HepG2 (cell line): Measurements from ENCODE around the gene ZSCAN31. TPM values are rescaled to one million over a fixed set of nuclear protein-coding genes. Genes with fewer than 3 reads are reported as not detected.

Experiments
- GATAD1 ChIP-seq: IDR thresholded peaks from 2 replicates; pipeline ENCODE4 v1.6.1; 2016; ENCODE audit warnings: missing genetic modification reagents, missing compliant biosample characterization
- HDAC6 ChIP-seq: fragments of 200-600 bp; sonication (generic); IDR thresholded peaks from 2 replicates; pipeline ENCODE4 v1.7.0; 2017; ENCODE audit warnings: mild to moderate bottlenecking, antibody characterized with exemption, low read length, low read depth
- NCOA1 ChIP-seq: sonication (generic); formaldehyde crosslinking; IDR thresholded peaks from 2 replicates; pipeline ENCODE4 v1.9.0; 2021; ENCODE audit warnings: missing genetic modification reagents
- NCOA2 ChIP-seq: sonication (generic); formaldehyde crosslinking; IDR thresholded peaks from 2 replicates; pipeline ENCODE4 v1.8.0; 2022; ENCODE audit warnings: inconsistent platforms
- PRMT3 ChIP-seq: sonication (generic); formaldehyde crosslinking; IDR thresholded peaks from 2 replicates; pipeline ENCODE4 v1.8.1; 2022; ENCODE audit warnings: low read depth, mild to moderate bottlenecking, moderate library complexity, missing genetic modification reagents, borderline replicate concordance
- RFXAP ChIP-seq: sonication (generic); formaldehyde crosslinking; IDR thresholded peaks from 2 replicates; pipeline ENCODE4 v1.4.0; 2020; ENCODE audit warnings: missing genetic modification reagents, borderline replicate concordance
- SMARCE1 ChIP-seq: fragments of 450-650 bp; IDR thresholded peaks from 2 replicates; pipeline ENCODE4 v1.6.1; 2017; ENCODE audit warnings: borderline replicate concordance
- SP1 ChIP-seq, 2 experiments: fragments of 450-650 bp in 1 of 2; sonication (generic) in 1 of 2; formaldehyde crosslinking in 1 of 2; IDR thresholded peaks; 2 replicates each; pipeline versions ENCODE4 v1.4.0 to v1.6.1; 2016 to 2020; ENCODE audit warnings: missing genetic modification reagents in 1 of 2
- U2AF1 ChIP-seq: fragments of 200-400 bp; formaldehyde crosslinking; optimal IDR thresholded peaks from 2 replicates; pipeline ENCODE3; 2017; ENCODE audit warnings: mild to moderate bottlenecking, low read depth, low read length
- ZNF362 ChIP-seq: sonication (generic); formaldehyde crosslinking; IDR thresholded peaks from 2 replicates; pipeline ENCODE4 v1.4.0; 2020; ENCODE audit warnings: missing genetic modification reagents, mild to moderate bottlenecking, borderline replicate concordance
- ZNF567 ChIP-seq: sonication (generic); formaldehyde crosslinking; IDR thresholded peaks from 2 replicates; pipeline ENCODE4 v1.8.1; 2023; ENCODE audit warnings: mild to moderate bottlenecking, missing genetic modification reagents, borderline replicate concordance
- ZNF761 ChIP-seq: sonication (generic); formaldehyde crosslinking; conservative IDR thresholded peaks from 2 replicates; pipeline ENCODE4 v1.4.0; 2020; ENCODE audit warnings: mild to moderate bottlenecking, missing genetic modification reagents
- ZNF777 ChIP-seq: sonication (generic); formaldehyde crosslinking; IDR thresholded peaks from 2 replicates; pipeline ENCODE4 v1.4.0; 2020; ENCODE audit warnings: missing genetic modification reagents
- polyA plus RNA-seq, 8 experiments: library from polyadenylated mRNA; depleted of rRNA in 3 of 8; stranded (reverse) in 7 of 8; unstranded in 1 of 8; fragments of >200 nt; fragmentation: Illumina TruSeq in 4 of 8; extraction: Trizol in 4 of 8; gene quantifications; 2 replicates each; pipeline versions ENCODE4 v1.2.1 to v1.2.3, GENCODE V29; 2011 to 2016; ENCODE audit warnings: low read depth in 4 of 8, missing spikeins in 1 of 8, mixed read lengths in 1 of 8; ENCODE audit not compliant: insufficient read depth in 1 of 8
- total RNA-seq, 5 experiments: library from RNA; depleted of rRNA; stranded (reverse); fragments of >200 nt; fragmentation: Illumina TruSeq; extraction: Trizol; gene quantifications; 2 replicates each; pipeline ENCODE4 v1.2.3, GENCODE V29; 2016; ENCODE audit warnings: low read depth in 1 of 5
- TF ChIP-seq, protein P1 (sequence below): IDR thresholded peaks from 2 replicates; pipeline ENCODE4 v1.6.1; 2016
- TF ChIP-seq, protein P2 (sequence below): sonication (generic); formaldehyde crosslinking; IDR thresholded peaks from 2 replicates; pipeline ENCODE4 v1.5.0; 2020; ENCODE audit warnings: mild to moderate bottlenecking, missing genetic modification reagents
- TF ChIP-seq, protein P3 (sequence below): sonication (generic); formaldehyde crosslinking; IDR thresholded peaks from 2 replicates; pipeline ENCODE4 v1.5.0; 2020; ENCODE audit warnings: mild to moderate bottlenecking, missing genetic modification reagents
- TF ChIP-seq, protein P4 (sequence below), 2 experiments: IDR thresholded peaks; 2 replicates each; pipeline ENCODE4 v1.6.1; 2011 to 2012; ENCODE audit warnings: low read length in 2 of 2, borderline replicate concordance in 1 of 2, low read depth in 1 of 2, mild to moderate bottlenecking in 1 of 2, moderate library complexity in 1 of 2

The ZSCAN31 gene
- total and polyA plus RNA-seq, 2 of the 13 experiments (the other 11 are each of a cell fraction or from before 2014, with no cell fraction given): 5.3 to 6.2 TPM

DNA sequence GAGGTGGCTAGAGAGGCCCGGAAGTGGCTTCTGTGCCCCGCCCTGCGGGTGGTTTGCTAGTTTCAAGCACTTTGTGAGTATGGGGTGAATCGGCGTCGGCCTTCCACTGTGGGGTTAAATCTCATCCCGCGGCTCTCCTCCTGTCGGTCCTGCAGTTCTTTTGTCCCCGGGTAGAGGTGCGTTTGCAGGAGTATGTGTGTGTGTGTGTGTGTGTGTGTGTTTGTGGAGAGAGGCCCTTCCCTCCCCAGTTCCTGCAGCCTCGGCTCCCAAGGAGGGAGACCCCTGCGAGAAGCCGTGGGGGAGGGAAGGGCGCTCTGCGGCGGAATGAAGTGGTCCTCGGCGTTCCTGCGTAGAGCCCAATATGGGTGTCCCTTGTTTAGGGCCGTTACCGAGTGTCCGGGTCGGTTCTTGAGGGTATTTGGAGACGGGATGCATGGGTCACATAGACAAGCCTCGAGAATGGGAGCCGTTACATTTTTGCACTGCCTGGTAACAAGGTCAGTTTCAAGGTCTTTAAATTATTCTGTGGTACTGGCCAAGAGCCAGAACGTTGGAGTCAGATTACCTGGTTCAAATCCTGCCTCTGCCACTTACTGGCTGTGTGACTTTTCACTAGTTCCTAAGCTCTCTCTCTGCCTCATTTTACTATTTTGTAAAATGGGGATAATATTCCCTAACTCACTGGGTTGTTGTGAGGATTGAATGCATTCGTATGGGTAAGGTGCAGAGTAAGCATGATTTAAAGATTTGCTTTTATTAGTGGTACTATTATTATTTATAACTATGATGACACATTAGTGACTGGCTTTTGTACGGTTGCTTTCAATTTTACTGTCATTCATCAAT lies 14.2 kb upstream of the ZSCAN31 start, which contains the start of gene ZKSCAN3 (continued):
- TF ChIP-seq, protein P1, sequence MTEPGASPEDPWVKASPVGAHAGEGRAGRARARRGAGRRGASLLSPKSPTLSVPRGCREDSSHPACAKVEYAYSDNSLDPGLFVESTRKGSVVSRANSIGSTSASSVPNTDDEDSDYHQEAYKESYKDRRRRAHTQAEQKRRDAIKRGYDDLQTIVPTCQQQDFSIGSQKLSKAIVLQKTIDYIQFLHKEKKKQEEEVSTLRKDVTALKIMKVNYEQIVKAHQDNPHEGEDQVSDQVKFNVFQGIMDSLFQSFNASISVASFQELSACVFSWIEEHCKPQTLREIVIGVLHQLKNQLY (CRISPR knock-in tag): no peak
- TF ChIP-seq U2AF1: peak; percentile 64
- TF ChIP-seq SMARCE1: no peak
- no peak for TF ChIP-seq SP1 (IDR thresholded peaks at IDR 0.05)
- TF ChIP-seq SP1 (CRISPR knock-in tag; IDR thresholded peaks at IDR 0.05): 0 out of 2 replicates have a peak, but pooled peaks have one; percentile 27
- no peak for TF ChIP-seq HDAC6
- TF ChIP-seq ZNF567 (CRISPR knock-in tag): no peak
- TF ChIP-seq NCOA2 (CRISPR knock-in tag): peak; percentile 50; the same call in 1 of the 2 replicates
- TF ChIP-seq, protein P2, sequence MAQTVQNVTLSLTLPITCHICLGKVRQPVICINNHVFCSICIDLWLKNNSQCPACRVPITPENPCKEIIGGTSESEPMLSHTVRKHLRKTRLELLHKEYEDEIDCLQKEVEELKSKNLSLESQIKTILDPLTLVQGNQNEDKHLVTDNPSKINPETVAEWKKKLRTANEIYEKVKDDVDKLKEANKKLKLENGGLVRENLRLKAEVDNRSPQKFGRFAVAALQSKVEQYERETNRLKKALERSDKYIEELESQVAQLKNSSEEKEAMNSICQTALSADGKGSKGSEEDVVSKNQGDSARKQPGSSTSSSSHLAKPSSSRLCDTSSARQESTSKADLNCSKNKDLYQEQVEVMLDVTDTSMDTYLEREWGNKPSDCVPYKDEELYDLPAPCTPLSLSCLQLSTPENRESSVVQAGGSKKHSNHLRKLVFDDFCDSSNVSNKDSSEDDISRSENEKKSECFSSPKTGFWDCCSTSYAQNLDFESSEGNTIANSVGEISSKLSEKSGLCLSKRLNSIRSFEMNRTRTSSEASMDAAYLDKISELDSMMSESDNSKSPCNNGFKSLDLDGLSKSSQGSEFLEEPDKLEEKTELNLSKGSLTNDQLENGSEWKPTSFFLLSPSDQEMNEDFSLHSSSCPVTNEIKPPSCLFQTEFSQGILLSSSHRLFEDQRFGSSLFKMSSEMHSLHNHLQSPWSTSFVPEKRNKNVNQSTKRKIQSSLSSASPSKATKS (CRISPR knock-in tag): no peak
- TF ChIP-seq, protein P3, sequence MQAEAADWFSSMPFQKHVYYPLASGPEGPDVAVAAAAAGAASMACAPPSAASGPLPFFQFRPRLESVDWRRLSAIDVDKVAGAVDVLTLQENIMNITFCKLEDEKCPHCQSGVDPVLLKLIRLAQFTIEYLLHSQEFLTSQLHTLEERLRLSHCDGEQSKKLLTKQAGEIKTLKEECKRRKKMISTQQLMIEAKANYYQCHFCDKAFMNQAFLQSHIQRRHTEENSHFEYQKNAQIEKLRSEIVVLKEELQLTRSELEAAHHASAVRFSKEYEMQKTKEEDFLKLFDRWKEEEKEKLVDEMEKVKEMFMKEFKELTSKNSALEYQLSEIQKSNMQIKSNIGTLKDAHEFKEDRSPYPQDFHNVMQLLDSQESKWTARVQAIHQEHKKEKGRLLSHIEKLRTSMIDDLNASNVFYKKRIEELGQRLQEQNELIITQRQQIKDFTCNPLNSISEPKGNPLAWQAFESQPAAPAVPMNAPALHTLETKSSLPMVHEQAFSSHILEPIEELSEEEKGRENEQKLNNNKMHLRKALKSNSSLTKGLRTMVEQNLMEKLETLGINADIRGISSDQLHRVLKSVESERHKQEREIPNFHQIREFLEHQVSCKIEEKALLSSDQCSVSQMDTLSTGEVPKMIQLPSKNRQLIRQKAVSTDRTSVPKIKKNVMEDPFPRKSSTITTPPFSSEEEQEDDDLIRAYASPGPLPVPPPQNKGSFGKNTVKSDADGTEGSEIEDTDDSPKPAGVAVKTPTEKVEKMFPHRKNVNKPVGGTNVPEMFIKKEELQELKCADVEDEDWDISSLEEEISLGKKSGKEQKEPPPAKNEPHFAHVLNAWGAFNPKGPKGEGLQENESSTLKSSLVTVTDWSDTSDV (CRISPR knock-in tag): no peak
- TF ChIP-seq RFXAP (CRISPR knock-in tag): no peak; the same call in 1 of the 2 replicates
- TF ChIP-seq NCOA1: no peak
- TF ChIP-seq GATAD1: peak; percentile 89
- TF ChIP-seq PRMT3 (CRISPR knock-in tag): no peak
- no peak for TF ChIP-seq ZNF362 (CRISPR knock-in tag)
- TF ChIP-seq ZNF761: 0 out of 2 replicates have a peak, but pooled peaks have one; percentile 49
- no peak for TF ChIP-seq ZNF777 (CRISPR knock-in tag)
- TF ChIP-seq, protein P4, sequence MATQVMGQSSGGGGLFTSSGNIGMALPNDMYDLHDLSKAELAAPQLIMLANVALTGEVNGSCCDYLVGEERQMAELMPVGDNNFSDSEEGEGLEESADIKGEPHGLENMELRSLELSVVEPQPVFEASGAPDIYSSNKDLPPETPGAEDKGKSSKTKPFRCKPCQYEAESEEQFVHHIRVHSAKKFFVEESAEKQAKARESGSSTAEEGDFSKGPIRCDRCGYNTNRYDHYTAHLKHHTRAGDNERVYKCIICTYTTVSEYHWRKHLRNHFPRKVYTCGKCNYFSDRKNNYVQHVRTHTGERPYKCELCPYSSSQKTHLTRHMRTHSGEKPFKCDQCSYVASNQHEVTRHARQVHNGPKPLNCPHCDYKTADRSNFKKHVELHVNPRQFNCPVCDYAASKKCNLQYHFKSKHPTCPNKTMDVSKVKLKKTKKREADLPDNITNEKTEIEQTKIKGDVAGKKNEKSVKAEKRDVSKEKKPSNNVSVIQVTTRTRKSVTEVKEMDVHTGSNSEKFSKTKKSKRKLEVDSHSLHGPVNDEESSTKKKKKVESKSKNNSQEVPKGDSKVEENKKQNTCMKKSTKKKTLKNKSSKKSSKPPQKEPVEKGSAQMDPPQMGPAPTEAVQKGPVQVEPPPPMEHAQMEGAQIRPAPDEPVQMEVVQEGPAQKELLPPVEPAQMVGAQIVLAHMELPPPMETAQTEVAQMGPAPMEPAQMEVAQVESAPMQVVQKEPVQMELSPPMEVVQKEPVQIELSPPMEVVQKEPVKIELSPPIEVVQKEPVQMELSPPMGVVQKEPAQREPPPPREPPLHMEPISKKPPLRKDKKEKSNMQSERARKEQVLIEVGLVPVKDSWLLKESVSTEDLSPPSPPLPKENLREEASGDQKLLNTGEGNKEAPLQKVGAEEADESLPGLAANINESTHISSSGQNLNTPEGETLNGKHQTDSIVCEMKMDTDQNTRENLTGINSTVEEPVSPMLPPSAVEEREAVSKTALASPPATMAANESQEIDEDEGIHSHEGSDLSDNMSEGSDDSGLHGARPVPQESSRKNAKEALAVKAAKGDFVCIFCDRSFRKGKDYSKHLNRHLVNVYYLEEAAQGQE (IDR thresholded peaks at IDR 0.05; ENCODE audit: borderline replicate concordance in 1 of 2, low read depth in 1 of 2, low read length in 2 of 2): no peak; a peak in 1 of 4 replicates
